Anterior cingulate cortex (tissue), 58 donors: Measurements from ENCODE around the gene IGF2BP3.

Experiments used
- DNase-seq, 58 donors: peaks; one replicate each; lab custom pipeline; 2025; lab: John Stamatoyannopoulos, UW

IGF2BP3 gene

DNA sequence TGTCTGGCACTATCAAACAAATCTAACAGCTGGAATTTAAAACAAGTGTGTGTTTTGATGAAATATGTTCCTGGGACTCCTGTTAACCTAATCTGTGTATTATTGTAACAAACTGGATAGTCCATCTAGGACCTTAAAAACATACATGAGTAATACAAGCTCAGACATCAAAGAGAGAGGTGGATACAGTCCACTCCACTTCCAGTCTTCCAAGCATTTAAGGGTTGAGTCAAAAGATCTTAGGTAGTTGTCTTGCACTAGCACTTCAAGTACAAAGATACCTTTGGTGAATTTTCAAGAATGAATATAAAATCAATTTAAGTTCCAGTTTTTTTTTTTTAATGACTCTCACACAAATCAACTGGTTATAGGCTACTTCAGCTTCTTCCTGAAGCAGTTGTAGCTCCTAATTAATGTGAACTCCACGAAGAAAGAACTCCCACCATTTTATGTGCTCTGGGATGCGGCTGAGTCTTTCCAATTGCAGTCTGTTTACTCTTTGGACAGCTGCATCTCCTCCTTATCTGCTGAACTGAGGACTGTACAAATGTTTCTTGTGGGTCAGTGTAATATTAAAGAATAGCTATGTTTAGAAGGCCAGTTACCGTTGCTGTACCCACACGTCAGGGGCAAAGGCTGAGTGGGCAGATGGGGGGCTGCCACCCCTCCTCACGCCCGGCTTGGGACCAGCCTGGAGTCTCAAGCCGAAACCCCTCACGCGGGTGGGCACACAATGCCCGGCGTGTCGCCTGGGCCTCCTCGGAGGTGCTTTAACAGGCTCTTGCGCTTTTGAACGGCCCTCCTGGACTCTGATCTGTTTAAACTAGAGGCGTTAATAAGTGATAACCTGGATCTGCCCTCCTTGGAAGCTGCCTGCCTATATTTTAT is 2.9 kb upstream of the IGF2BP3 start:
- DNase-seq: no peak

DNA sequence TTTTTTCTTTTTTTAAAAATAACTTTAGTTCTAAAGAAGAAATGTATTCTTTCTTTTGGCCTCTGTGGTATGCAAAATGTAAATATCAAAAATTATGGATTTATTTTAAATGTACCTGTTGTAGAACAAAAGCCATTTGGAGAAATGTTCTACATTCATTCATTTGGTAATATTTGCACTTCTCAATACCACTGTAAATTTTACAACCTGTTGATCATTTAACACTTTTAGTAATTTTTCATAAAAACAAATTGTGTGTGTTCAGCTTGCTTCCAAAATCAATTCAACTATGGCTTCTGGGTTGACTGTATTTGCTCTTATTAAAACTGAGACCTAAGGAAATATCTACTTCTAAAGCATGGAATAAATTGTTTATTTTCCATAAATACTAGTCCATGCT is 2.3 kb upstream of the IGF2BP3 start:
- DNase-seq: no peak

DNA sequence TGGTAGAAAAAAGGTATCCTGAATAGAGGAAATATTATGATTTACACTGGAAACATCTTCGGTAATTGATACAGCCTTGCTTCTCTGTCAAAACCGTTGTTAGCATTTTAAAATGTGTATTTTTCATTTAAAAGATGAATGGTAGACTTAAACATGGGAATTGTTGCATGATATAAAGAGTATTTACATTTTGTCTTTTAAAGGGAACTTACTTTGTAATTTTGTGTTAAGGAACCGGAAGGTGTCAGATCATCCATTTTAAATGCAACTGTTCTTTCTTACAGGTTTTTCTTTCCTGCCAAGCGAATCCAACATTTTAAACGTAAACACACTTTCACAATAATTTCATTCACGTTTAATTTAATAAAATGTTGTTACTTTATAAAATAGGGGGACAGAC is 1.8 kb upstream of the IGF2BP3 start:
- no peak for DNase-seq

DNA sequence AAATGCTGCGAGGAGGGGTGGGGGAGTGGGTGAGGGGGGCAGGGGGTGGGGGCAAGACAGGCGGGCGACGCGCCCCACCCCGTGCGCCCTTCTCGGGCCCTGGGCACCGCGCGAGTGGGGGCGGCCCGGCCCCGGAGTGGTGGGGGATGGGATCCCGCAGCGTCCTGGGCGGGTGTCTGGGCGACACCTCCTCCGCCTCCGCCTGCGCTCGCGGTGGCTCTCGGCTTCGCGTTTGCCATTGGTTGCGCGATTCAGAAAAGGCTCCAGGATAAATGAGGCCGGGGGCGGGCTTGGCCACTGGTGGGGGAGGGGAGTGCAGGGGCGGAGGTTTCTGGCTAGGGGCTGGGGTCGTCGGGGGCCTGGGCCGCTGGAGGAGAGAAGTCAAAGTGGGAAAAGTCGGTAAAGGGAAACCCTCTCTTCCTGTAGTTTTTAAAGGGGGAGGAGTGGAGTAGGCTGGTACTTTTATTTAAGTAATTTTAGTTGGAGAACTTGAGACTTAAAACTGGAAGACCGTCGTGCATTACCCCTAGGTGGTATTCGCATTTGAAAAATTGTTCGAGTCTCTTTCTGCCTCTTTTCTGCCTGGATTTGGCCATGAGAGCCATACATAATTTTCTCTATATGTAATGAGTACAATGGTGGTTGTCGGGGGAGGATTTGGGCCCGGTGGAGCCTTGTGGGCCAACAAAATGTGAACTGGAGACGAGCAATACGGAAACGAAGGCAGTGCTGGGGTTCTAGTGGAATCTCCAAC is 992 bp upstream of the IGF2BP3 start:
- DNase-seq: no peak

DNA sequence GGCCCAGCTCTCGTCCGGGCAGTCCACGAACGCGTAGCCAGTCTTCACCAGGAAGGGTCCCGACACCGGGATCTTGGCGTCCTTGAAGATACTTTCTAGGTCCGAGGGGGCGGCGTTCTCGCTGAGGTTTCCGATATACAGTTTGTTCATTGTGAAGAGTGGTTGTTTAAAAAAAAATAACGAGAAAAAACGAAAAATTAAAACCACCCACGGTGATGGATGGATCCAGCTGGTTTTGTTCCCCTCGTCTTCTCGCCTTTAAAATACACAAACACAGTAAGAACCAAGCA is 385 bp downstream of the IGF2BP3 start:
- DNase-seq: no peak

DNA sequence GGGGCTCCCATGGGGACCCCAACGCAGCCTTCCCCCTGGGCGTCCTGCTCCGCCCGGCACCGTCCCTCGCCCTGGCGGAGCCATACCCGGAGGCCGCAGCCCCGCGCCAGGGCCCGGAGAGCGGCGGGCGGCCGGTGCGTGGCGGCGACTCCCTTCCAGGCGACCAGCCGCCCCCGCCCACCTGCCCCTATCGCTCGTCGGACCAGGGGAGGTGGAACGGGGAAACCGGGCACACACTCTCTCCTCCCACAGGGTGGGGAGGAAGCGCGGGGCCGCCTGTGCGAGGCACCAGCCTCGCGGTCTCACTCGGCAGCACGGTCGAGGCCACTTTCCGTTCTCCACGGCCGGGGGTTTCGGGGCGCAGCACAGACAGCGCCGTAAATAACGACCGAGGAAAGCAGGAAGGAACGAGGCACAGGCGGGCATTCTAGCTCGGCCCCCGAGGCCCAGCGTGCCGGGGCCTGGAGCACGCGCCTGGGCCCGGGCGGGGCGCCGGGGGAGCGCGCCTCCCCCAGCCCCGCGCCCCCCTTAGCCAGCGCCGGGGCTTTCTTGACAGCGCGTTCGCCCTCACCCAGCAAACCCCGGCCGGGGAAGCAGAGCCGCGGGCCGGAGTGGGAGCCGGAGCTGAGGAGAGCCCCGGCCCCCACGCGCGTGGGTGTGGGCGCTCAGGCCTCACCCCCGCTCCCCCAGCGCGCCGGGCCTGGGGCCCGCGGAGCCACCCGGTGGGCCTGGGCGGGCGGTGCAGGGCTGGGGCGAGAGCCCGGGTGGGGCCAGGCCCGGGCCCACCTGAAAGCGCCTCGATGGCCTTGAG is 936 bp downstream of the IGF2BP3 start:
- no peak for DNase-seq

DNA sequence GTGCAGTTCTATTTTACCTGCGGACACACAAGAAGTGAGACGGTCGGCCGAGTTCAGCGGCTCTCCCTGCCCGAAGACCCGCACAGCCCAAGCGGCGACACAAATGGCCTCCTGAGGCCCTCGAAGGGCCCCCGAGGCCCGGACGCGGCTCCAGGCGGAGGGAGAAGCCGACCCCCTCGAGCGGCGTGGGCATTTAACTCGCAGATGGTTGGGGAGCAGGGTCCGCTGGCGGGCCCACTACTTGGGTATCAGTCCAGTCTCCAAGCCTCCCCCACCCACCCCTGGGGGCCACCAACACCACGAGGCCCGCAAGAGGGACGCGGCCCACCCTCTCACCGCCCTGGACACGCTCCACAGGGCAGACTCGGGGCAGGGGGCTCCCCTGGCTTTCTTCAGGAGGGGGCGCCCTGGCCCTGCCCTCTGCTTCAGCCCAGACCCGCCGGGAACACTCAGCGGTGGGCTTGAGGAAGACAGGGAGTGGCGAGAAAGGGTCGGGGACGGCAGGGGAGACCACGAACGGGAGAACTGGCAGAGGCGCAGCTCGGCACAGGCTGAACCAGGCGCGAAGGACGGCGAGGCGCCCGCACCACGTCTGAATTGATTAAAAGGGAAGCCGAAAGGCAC is 1.7 kb downstream of the IGF2BP3 start:
- DNase-seq: no peak

DNA sequence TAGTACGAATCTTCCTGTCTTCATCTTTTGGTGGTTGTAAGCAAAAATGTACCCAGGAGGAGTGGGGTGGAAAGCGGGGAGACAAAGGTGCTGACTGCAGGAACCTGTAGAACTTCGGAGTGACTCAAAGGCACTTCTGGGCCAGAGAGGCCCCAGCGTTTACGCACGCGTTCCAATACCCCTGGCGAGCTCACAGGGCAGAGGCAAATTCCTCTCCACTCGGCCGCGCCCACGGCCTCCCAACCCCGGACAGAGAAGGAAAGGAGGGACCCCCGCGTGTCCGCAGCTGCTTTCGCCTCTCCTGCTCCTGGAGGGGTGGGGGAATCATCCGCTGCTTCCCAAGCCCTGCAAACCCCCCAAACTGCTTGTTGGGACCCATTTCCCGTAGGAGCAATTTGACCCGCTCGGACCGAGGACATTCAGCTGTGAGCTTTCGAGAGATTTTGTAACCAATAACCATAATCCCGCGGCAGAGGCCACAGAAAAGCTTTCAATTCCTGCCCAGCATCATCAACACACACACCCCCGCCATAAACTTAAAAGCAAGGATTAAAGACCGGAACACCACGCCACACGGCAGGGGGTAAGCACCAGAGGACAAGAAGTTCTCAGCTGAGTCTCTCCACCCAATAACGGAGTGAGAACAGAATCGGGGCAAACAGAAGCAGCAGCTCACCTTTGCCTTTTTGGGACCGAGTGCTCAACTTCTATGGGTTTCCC is 2.3 kb downstream of the IGF2BP3 start:
- no peak for DNase-seq

DNA sequence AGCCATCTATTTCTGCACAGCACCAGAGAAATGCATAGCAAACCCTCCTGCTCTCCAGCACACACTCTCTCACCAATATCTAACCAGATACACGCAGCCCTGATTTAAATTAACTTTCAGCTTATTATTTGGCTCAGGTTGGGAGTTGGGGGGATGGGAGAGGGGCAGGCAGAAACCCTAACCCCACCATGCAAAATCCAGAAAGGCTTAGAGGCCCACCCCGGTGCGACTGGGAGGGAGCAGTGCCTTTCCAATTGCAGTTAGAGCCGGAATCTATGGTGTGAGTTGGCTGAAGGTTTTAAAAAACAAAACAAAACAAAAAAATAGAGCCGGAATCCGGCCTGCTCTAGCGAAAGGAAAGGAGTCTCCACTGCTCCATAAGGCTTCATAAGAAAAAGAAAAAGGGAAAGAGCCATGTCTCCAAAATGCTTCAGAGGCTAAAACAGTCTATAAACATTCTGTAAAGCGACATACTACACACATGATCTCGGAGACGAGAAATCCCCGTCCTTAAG is 2.9 kb downstream of the IGF2BP3 start:
- no peak for DNase-seq

DNA sequence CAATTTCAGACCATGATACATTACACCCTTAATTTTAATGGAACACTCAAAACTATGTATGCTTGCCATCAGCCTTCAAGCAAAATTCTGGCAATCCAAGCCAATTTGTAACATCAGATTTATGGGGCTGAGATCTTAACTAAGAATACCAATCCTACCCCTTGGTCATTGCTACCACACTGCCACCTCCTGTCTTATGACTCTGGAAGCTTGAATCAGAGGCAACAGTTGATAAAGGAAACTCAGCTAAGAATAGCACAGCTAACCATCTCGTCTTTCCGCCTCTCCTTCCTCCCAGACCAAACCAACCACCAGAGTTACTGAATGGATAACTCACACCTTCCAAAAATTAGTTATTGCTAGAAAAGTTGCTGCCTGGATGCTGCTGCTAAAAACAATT is 7.4 kb downstream of the IGF2BP3 start:
- DNase-seq: peak in 3 of 58 donors; percentile 8 to 32 (median 13)

DNA sequence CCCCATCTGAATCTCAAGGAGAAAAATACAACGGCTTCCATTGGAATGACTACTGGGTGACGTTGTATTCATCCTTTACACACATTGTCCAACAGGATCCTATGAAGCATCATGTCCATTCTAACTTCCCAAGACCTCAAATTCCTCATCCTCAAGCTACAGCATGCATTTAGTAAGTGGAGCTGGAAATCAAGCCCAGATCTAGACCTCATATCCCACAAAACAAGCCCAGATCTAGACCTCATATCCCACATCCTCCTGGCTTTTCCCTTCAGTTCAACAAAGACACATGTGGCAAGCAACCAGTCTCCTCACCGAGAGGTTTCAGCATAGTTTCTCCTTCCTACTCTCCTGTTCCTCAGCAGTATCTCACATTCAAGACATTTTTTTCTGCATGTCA is 12.2 kb downstream of the IGF2BP3 start:
- DNase-seq: no peak

DNA sequence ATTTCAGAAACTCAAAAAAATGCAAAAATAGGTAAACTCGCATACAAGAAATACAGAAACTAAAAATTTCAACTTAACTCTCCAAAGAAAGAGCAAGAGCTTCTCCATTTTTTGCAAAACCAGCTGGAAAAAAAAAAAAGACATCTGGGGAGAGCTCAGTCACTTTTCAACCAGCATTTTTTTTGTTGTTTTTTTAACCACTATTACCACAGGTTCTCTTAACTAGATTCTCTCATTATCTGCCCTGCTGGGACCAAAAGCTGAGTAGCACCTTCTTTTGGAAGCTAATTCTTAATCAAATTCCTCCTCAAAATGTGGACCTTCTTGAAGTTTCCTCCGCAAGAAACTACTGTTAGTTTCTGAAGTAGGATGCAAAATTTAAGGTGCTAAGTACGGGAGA is 14.2 kb downstream of the IGF2BP3 start:
- no peak for DNase-seq

DNA sequence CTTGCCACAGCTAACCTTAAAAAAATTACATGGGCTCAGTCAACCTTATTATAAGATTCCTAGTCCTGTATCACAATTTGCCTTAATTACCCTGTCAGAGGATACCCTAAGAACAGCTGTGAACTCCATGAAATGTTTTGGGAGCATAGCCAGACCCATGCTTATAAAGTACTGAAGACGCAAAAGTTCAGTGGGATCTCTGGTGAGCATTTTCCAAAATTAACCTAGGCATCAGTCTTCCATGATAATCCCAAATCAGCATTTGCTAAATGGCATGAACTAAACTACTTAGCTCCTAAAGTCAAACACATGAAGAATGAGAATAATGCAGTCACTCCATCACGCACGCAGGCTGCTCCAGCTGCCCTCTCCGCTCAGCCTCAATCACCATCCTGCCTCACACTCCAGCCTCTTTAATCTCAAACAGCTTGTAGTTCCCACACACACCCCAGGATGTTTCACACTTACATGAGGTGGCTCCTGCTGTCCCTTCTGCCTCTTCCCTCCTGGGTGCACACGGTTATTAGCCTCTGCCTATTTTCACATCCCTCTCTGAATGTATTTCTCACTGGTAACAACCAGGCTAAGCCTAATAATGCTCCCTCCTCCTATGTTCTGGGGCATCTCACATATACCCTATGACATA is 15.3 kb downstream of the IGF2BP3 start:
- no peak for DNase-seq

DNA sequence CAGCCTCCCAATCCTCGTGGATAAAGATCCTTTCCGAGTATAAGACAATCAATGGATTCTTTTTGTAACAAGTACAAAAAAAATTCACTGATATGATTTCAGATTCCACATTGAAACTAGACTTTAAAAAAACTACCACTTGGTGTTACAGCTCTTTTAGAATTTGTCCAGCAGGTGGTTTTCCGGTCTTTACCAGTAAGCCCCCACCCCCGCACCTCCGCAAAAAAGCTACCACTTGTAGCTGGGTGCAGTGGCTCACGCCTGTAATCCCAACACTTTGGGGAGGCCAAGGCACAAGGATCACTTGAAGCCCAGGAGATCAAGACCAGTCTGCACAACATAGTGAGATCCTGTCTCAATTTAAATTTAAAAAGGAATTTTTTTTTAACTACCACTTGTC is 19.8 kb downstream of the IGF2BP3 start:
- DNase-seq: no peak

DNA sequence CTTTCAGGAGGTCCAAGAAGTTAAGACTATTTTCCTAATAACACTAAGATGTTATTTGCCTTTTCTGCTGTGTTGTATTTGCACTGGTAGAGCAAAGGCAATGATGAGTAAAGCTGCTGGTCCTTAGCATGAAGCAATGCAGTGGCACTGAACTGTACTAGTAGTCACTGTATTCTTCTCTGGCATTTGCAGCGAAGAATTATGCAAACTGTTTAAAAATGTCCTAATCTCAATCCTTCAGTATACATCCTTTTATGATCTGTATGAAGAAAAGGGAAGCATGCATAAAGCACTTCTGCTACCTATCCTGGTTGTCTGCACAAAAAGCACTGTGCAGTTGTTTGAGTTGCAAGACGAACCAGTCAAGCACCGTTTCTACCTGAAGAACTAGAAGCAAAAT is 20.4 kb downstream of the IGF2BP3 start:
- DNase-seq: no peak

DNA sequence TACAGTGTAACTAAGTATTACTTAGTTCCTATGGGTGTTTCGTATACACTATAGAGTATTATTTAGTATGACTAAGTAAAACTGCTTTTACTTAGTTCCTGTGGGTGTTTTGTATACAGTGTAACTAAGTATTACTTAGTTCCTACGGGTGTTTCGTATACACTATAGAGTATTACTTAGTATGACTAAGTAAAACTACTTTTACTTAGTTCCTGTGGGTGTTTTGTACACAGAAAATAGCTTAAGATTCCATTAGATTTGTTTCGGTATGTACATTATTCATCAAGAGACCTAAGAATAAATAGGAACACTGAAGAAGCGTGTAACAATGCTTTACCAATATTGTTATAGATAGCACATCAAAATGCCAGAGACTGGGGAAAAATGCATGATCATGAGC is 25.0 kb downstream of the IGF2BP3 start:
- no peak for DNase-seq

DNA sequence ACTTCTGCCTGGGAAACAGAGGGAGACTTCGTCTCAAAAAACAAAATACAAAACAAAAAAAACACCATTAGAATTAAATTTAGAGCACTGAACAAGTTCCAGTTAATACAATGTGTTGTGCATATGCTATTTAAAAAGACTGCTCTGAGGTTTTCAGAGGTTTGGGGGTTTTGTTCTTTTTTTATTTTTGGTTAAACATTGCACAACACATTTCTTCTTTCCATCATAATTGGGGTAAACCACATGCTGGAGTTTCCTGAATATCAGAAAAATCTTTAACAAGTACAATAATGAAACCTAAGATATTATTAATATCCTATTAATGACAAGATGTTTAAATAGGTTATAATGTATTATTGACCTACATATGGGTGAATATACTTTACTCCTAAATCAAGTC is 26.3 kb downstream of the IGF2BP3 start:
- DNase-seq: no peak

DNA sequence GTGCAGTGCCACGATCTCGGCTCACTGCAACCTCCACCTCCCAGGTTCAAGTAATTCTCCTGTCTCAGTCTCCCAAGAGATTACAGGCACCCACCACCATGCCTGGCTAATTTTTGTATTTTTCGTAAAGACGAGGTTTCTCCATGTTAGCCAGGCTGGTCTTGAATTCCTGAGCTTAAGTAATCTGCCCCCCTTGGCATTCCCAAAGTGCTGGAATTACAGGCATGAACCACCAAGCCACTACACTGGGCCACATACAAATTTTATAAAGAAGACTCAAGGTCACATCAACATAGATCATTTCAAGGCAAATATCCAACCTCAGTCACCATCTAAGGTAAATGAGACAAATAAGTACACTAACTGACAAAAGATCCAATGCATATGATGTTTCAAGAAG is 32.1 kb downstream of the IGF2BP3 start:
- DNase-seq: no peak

DNA sequence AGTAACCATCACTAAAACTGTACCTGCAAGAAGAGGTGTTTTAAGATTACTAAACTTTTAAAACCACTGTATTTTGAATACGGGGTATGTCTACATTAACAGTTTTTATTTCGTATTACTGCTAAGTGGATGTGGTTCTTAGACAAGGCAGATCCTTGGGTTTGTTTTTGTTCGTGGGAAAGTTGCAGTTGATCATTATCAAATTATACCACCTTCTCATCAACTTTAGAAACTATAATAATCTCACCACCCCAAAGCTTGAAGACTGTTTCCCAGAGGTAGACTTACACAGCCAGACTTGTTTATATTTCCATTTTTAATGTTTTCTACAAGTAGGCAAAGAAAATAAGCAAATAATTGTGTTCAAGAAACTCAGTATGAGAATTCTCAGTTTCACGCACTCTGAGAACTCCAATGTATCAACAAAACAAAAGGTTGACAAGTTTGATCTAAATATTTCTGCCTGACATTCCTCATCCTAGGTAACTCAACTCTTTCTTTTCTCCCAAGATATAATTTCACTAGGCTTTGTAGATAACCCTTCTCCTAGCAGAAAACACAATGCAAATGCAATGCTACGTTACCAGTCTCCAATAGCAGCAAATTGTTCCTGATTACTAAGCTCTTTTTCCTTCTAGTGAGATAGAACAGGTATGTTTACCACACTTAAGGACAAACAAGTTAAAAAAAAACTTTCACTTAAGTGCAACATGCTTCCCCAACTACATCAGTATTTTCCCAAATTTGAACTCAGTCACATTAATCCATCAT is 36.0 kb downstream of the IGF2BP3 start:
- no peak for DNase-seq
